Neutrophil (primary cell): ENCODE measurements around the gene DBP.

ENCODE experiments used
- H3K27ac ChIP-seq: fragments of 200-600 bp; sonication (generic); 2 replicates; pipeline ENCODE4 v1.5.1; 2016; ENCODE audit warnings: mild to moderate bottlenecking, moderate library complexity
- H3K27me3 ChIP-seq: fragments of 200-600 bp; sonication (generic); 2 replicates; pipeline ENCODE4 v1.6.0; 2016; ENCODE audit warnings: mild to moderate bottlenecking
- H3K36me3 ChIP-seq: fragments of 200-600 bp; sonication (generic); 2 replicates; pipeline ENCODE4 v1.5.1; 2017
- H3K4me1 ChIP-seq, 2 experiments: fragments of 200-600 bp in 1 of 2; sonication (generic) in 1 of 2; 1 replicate in 1 of 2; 2 replicates in 1 of 2; pipeline versions ENCODE4 v1.5.1 to v1.6.1; 2013 to 2016; ENCODE audit warnings: low read depth in 1 of 2, low read length in 1 of 2, mild to moderate bottlenecking in 1 of 2, moderate library complexity in 1 of 2; ENCODE audit not compliant: control insufficient read depth in 1 of 2, insufficient read depth in 1 of 2
- H3K4me3 ChIP-seq, 2 experiments: fragments of 200-600 bp in 1 of 2; sonication (generic) in 1 of 2; 1 replicate in 1 of 2; 2 replicates in 1 of 2; pipeline ENCODE4 v1.5.1; 2013 to 2016; ENCODE audit warnings: low read depth in 1 of 2, low read length in 1 of 2, mild to moderate bottlenecking in 1 of 2, moderate library complexity in 1 of 2
- H3K9me3 ChIP-seq: fragments of 200-600 bp; sonication (generic); 2 replicates; pipeline ENCODE4 v1.5.1; 2016
- CTCF ChIP-seq: fragments of 200-600 bp; sonication (generic); IDR thresholded peaks from 2 replicates; pipeline ENCODE4 v1.5.1; 2016; ENCODE audit warnings: antibody characterized with exemption

DBP gene

DNA sequence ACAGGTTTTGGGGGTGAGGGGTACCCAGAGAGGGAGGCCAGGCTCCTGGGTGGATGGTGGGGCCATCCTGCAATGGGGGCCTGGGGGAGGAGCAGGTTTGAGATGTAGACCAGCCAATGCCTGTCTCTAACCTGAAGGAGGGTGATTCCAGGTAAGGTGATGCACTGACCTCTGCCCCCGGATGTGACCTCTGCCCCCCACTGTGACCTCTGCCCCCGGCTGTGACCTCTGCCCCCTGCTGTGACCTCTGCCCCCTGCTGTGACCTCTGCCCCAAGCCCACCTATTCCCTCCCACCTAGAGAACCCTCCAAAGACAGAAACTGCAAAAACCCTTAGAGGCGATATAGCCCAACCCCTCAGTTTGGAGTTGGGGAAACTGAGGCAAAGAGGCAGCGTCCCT is 40.9 kb downstream of the DBP start:
- Histone ChIP-seq H3K4me1 (no peaks in the 10 kb centered on the region), H3K36me3 (no peaks in the 10 kb centered on the region), H3K27me3 (peaks cover 4% of the 10 kb centered on the region), H3K4me3 (no peak overlapping the region), H3K9me3 (no peaks in the 10 kb centered on the region), H3K27ac (no peak overlapping the region)
- no peak for TF ChIP-seq CTCF

DNA sequence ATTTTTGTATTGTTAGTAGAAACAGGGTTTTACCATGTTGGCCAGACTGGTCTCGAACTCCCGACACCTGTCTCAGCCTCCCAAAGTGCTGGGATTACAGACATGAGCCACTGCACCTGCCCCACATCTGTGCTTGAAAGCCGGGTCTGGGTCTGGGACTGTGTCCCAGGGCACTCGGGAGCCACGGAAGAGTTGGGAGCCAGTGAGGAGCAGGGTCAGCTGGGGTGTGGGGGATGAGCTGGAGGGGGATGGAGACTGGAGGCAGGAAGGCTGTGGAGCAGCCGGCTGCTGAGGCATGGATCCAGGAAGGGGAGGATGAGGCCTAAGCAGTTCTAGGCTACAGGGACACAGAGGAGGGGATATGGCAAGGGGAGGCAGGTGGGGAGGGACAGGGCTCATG is 41.3 kb downstream of the DBP start:
- Histone ChIP-seq H3K27me3 (peaks cover 7% of the 10 kb centered on the region), H3K4me3 (no peak overlapping the region), H3K4me1 (no peaks in the 10 kb centered on the region), H3K27ac (no peak overlapping the region), H3K36me3 (no peaks in the 10 kb centered on the region), H3K9me3 (no peaks in the 10 kb centered on the region)
- TF ChIP-seq CTCF: no peak

DNA sequence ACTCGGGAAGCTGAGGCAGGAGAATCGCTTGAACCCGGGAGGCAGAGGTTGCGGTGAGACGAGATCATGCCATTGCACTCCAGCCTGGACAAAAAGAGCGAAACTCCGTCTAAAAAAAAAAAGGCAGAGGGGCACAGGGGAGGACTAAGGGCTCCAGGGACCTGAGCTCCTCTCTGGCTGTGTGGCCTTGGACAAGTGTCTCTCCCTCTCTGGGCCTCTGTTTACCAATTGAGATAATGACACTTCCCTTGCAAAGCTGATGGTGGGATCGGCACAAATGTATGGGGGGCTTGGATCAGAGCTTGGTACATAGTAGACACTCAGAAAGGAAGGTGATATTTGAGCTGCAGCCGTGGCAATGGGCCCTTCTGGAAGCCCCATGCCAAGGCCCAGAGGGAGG is 42.0 kb downstream of the DBP start:
- TF ChIP-seq CTCF: no peak

GRCh38 chr19:48591021-48591420 is 46.2 kb downstream of the DBP start:
- Histone ChIP-seq H3K4me1 (peaks cover 8 to 9% of the 10 kb centered on the region in 2 experiments), H3K27me3 (peaks cover 21% of the 10 kb centered on the region), H3K27ac (no peak overlapping the region), H3K36me3 (no peaks in the 10 kb centered on the region), H3K9me3 (no peaks in the 10 kb centered on the region), H3K4me3 (no peak overlapping the region)
- TF ChIP-seq CTCF: no peak

More for the DNA sequence above, 42.0 kb downstream of the DBP start:
- H3K4me3 ChIP-seq: no peak overlapping the region
- peaks cover 7% of the 10 kb centered on the region for H3K27me3 ChIP-seq
- H3K27ac ChIP-seq: no peak overlapping the region
- H3K9me3 ChIP-seq: no peaks in the 10 kb centered on the region
- no peaks in the 10 kb centered on the region for H3K4me1 ChIP-seq
- no peaks in the 10 kb centered on the region for H3K36me3 ChIP-seq

DNA sequence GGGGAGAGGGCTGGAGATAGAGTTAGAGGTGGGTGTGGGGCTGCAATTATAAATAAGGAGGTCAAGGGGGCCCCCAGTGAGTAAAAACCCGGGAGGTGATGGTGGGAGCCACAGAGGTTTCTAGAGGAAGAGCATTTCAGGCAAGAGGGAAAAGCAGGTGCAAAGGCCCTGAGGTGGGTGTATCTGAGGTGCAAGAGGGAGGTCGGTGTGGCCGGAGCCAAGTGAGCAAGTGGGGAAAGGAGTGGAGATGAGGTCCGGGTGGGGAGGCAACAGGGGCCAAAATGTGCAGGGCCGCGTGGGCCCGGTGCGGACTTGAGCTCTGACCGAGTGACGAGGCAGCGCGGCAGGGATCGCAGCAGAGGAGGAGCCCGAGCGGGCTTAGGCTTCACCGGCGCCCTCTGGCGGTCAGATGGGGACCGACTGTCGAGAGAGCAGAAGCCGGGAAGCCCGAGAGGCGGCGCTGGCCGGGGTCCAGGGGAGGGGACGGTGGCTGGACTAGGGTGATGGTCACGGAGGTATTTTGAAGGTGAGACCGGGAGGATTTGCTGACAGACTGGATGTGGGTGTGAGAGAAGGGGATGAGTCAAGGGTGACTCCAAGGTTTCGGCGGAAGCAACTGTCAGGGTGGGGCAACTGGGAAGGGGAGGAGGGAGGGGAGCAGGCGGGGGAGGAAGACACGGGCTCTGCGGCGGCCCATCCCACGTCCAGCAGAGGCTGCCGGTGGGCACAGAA is 48.3 kb downstream of the DBP start:
- H3K27ac ChIP-seq: no peak overlapping the region
- peaks cover 28% of the 10 kb centered on the region for H3K27me3 ChIP-seq
- peak; percentile 91 for TF ChIP-seq CTCF
- H3K36me3 ChIP-seq: no peaks in the 10 kb centered on the region
- peak overlapping the region; percentile 57 to 61 for H3K4me3 ChIP-seq
- H3K9me3 ChIP-seq: no peaks in the 10 kb centered on the region
- H3K4me1 ChIP-seq: peaks cover 9 to 11% of the 10 kb centered on the region in 2 experiments
